Ovary (tissue), 3 donors: ENCODE data around the gene LRP1B.

ENCODE experiments used
- CTCF ChIP-seq, 3 donors: fragments of 450-650 bp in 2 of 3; fragments of 200-600 bp in 1 of 3; IDR thresholded peaks; one replicate each; pipeline versions ENCODE4 v1.5.1 to v1.8.0; 2016 to 2022; ENCODE audit warnings: antibody characterized with exemption in 3 of 3, mild to moderate bottlenecking in 1 of 3
- EP300 ChIP-seq: sonication (generic); formaldehyde crosslinking; IDR thresholded peaks from one replicate; pipeline ENCODE4 v1.6.1; 2017; ENCODE audit warnings: antibody characterized with exemption
- POLR2A ChIP-seq: fragments of 450-650 bp; IDR thresholded peaks from one replicate; pipeline ENCODE4 v1.6.1; 2017; ENCODE audit warnings: antibody characterized with exemption, mild to moderate bottlenecking, moderate library complexity
- donor health status: DM: no; HTN: no; CAD: no.

- TF ChIP-seq CTCF (IDR thresholded peaks at IDR 0.05) (no peak), POLR2A (no peak), EP300 (no peak)
Measured at GRCh38 chr2:141133883-141134282, 996.9 kb downstream of the LRP1B start.
